Ramos (cell line): Measurements from ENCODE around the gene KEL.
"Not testable (repeated sequence)": the region's sequence is repeated elsewhere in the genome, so short reads cannot be mapped to it uniquely, and the experiment has no call there.

Experiments used
- in situ Hi-C: fragments of 300-500 bp; cut with MboI; formaldehyde crosslinking; loops from one replicate; pipeline ENCODE4 v1.14.3; 2022; ENCODE audit warnings: low sequenced_read_pairs; ENCODE audit not compliant: unreplicated experiment

KEL gene

GRCh38 chr7:142961973-142962926 is at the start of gene KEL:
KEL (minus strand) TSS chr7:142962363; CDS start chr7:142962206, 157 bp downstream.
- in situ Hi-C loops = no loop called here

GRCh38 chr7:143008007-143008901 is 46.1 kb upstream of the KEL start:
- in situ Hi-C loops = loop anchor here (5.0 to 25.0 kb wide), 2 partner anchors 204 to 371 kb away; no protein-coding TSS in a partner anchor

GRCh38 chr7:143005632-143006260 is 43.6 kb upstream of the KEL start:
- in situ Hi-C loops = loop anchor here (5.0 to 25.0 kb wide), 2 partner anchors 207 to 368 kb away; no protein-coding TSS in a partner anchor

GRCh38 chr7:143003393-143004051 is 41.4 kb upstream of the KEL start:
- in situ Hi-C loops = loop anchor here (25.0 kb wide), 1 partner anchor 366 kb away; no protein-coding TSS in a partner anchor

GRCh38 chr7:143002898-143003297 is 40.7 kb upstream of the KEL start:
- in situ Hi-C loops = loop anchor here (25.0 kb wide), 1 partner anchor 366 kb away; no protein-coding TSS in a partner anchor

GRCh38 chr7:143002106-143002505 is 39.9 kb upstream of the KEL start:
- in situ Hi-C loops = loop anchor here (25.0 kb wide), 1 partner anchor 365 kb away; no protein-coding TSS in a partner anchor

- in situ Hi-C loops = loop anchor here (25.0 kb wide), 1 partner anchor 363 kb away; no protein-coding TSS in a partner anchor
These were observed 38.5 kb upstream of the KEL start for GRCh38 chr7:143000648-143001047.

- in situ Hi-C loops = loop anchor here (25.0 kb wide), 1 partner anchor 362 kb away; no protein-coding TSS in a partner anchor
These were observed 37.6 kb upstream of the KEL start for GRCh38 chr7:142999793-143000192.

GRCh38 chr7:142998966-142999365 is 36.8 kb upstream of the KEL start:
- in situ Hi-C loops = no loop called here

- in situ Hi-C loops = no loop called here
These were observed 35.4 kb upstream of the KEL start for GRCh38 chr7:142997456-142997989.

- in situ Hi-C loops = no loop called here
These were observed 30.3 kb upstream of the KEL start for GRCh38 chr7:142992427-142992826.

GRCh38 chr7:142984297-142984696 is 22.1 kb upstream of the KEL start:
- in situ Hi-C loops = no loop called here

GRCh38 chr7:142983825-142984224 is 21.7 kb upstream of the KEL start:
- in situ Hi-C loops = no loop called here

- in situ Hi-C loops = not testable (repeated sequence)
These were observed 16.2 kb upstream of the KEL start for GRCh38 chr7:142978402-142978801.

GRCh38 chr7:142974626-142975025 is 12.5 kb upstream of the KEL start:
- in situ Hi-C loops = no loop called here

GRCh38 chr7:142969183-142969582 is 7.0 kb upstream of the KEL start:
- in situ Hi-C loops = no loop called here

GRCh38 chr7:142968229-142968628 is 6.1 kb upstream of the KEL start:
- in situ Hi-C loops = no loop called here

GRCh38 chr7:142964502-142965246 is 2.5 kb upstream of the KEL start:
- in situ Hi-C loops = no loop called here
